Right renal pelvis (tissue), 4 donors: Measurements from ENCODE around the gene ARL15. TPM values are rescaled to one million over a fixed set of nuclear protein-coding genes. Genes with fewer than 3 reads are reported as not detected.

Experiments
- DNase-seq, 4 donors: peaks; one replicate each; pipeline ENCODE4 v3.0.0-alpha.2; 2013; ENCODE audit warnings: low read depth in 4 of 4, low spot score in 3 of 4, missing footprints in 1 of 4
- polyA plus RNA-seq, 4 donors: library from polyadenylated mRNA; unstranded; fragments of 120-200 nt; gene quantifications; one replicate each; pipeline ENCODE4 v1.2.1, GENCODE V29; 2013; ENCODE audit not compliant: insufficient read length in 4 of 4

The ARL15 gene
- polyA plus RNA-seq, 4 donors, result 28.3 to 38.5 (median 36.5) TPM

- DNase-seq, result no peak
Measured at GRCh38 chr5:53922508-53923498, 387.6 kb downstream of the ARL15 start.

GRCh38 chr5:53917826-53918225 is 392.5 kb downstream of the ARL15 start:
- no peak for DNase-seq

- DNase-seq, result no peak
Measured at GRCh38 chr5:53917095-53917494, 393.3 kb downstream of the ARL15 start.

GRCh38 chr5:53915120-53915519 is 395.3 kb downstream of the ARL15 start:
- no peak for DNase-seq

- DNase-seq, result no peak
Measured at GRCh38 chr5:53913941-53914340, 396.4 kb downstream of the ARL15 start.

GRCh38 chr5:53908757-53909156 is 401.6 kb downstream of the ARL15 start:
- DNase-seq, result no peak

- no peak for DNase-seq
Measured at GRCh38 chr5:53907827-53908226, 402.5 kb downstream of the ARL15 start.

GRCh38 chr5:53906736-53907135 is 403.6 kb downstream of the ARL15 start:
- DNase-seq, result no peak

GRCh38 chr5:53902296-53902907 is 408.0 kb downstream of the ARL15 start:
- DNase-seq, result no peak

- DNase-seq, result no peak
Measured at GRCh38 chr5:53900677-53901076, 409.7 kb downstream of the ARL15 start.

- DNase-seq, result peak in 3 of 4 donors; percentile 22 to 45 (median 25)
Measured at GRCh38 chr5:53895091-53895683, 415.2 kb downstream of the ARL15 start.

- DNase-seq, result no peak
Measured at GRCh38 chr5:53893626-53894025, 416.7 kb downstream of the ARL15 start.

GRCh38 chr5:53892224-53892623 is 418.1 kb downstream of the ARL15 start:
- DNase-seq, result no peak

GRCh38 chr5:53891159-53891558 is 419.2 kb downstream of the ARL15 start:
- DNase-seq, result no peak

- DNase-seq, result no peak
Measured at GRCh38 chr5:53890490-53890889, 419.9 kb downstream of the ARL15 start.

GRCh38 chr5:53884844-53885243 is 425.5 kb downstream of the ARL15 start:
- DNase-seq, result no peak

- DNase-seq, result no peak
Measured at GRCh38 chr5:53884417-53884816, 426.0 kb downstream of the ARL15 start.

GRCh38 chr5:53882676-53883031 is 427.7 kb downstream of the ARL15 start:
- no peak for DNase-seq

- no peak for DNase-seq
Measured at GRCh38 chr5:53882006-53882675, 428.2 kb downstream of the ARL15 start.

- no peak for DNase-seq
Measured at GRCh38 chr5:53879708-53880323, 430.6 kb downstream of the ARL15 start.

- no peak for DNase-seq
Measured at GRCh38 chr5:53878015-53878414, 432.4 kb downstream of the ARL15 start.
